Heart left ventricle (tissue), 13 donors: ENCODE measurements around the gene NANOS1.

Experiments used
- CTCF ChIP-seq, 12 donors: fragments of 200-600 bp; sonication (generic) in 4 of 12; IDR thresholded peaks; one replicate each; pipeline versions ENCODE4 v1.5.0 to v1.8.0; 2018 to 2022; ENCODE audit warnings: antibody characterized with exemption in 12 of 12, mild to moderate bottlenecking in 5 of 12
- POLR2A ChIP-seq, 2 donors: fragments of 450-650 bp; IDR thresholded peaks; one replicate each; pipeline ENCODE4 v1.6.1; 2017; ENCODE audit warnings: antibody characterized with exemption in 2 of 2, mild to moderate bottlenecking in 2 of 2, moderate library complexity in 2 of 2
- donor health status: ischemic (EF 13 %, LVEDD 7.1; RV severe dilation, severe dysfunction).
- donor health status: DM: no; HTN: yes; CAD: no.
- donor health status: DM: no; HTN: no; CAD: no.
- donor health status: ischemic (EF 25% LVEDD 6.9; RV normal size, moderate dysfunction).
- donor health status: ischemic (EF 25% LVEDD 5.7; RV mildly dilated, moderate dysfunction).
- donor health status: ischemic (EF 35%, LVEDD 5.7; RV mildly dilated, moderate dysfunction).
- donor health status: nonischemic (EF 11% LVEDD 7.7; RV severe dilation, severe dysfunction).
- donor health status: DM: yes; HTN: yes; CAD: no.
- donor health status: PGD.
- donor health status: ischemic (EF 29% LVEDD 5.4; RV normal size, mild dysfunction).
- donor health status: nonischemic (EF 23%, LVEDD 6.1; RV moderate dilation, normal function).

- TF ChIP-seq CTCF (IDR thresholded peaks at IDR 0.05), result no peak
- no peak for TF ChIP-seq POLR2A (IDR thresholded peaks at IDR 0.05)
Observed at GRCh38 chr10:118986815-118987790, 42.4 kb upstream of the NANOS1 start.
